Fibroblast of mammary gland (primary cell): ENCODE results near the gene ATXN7L3.

Experiments used
- DNase-seq: peaks from one replicate; pipeline ENCODE4 v3.0.0-alpha.2; 2010; ENCODE audit warnings: low read depth
- H3K4me3 ChIP-seq: 2 replicates; pipeline ENCODE4 v1.5.1; 2011; ENCODE audit warnings: low read depth, mild to moderate bottlenecking, low read length, moderate library complexity; ENCODE audit not compliant: control insufficient read depth
- TF ChIP-seq, protein P1 (sequence below): conservative IDR thresholded peaks from 2 replicates; pipeline ENCODE4 v1.5.1; 2011; ENCODE audit warnings: low read depth, low read length, inconsistent platforms; ENCODE audit not compliant: control insufficient read depth, insufficient read depth

ATXN7L3 gene

DNA sequence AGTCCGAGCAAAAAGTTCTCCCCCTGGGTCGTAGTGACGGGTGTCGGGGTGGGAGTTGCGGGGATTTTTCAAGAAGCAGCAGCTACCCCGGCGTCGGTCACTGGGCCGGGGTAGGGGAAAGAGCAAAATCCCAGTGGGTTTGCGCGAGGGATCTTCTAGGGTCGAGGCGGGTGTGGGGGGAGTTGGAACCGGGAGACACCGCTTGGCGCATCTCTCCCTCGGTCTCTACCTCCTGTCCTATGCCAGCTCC, 22.1 kb upstream of the ATXN7L3 start:
- peak overlapping the region; percentile 51 for H3K4me3 ChIP-seq
- DNase-seq: no peak
- TF ChIP-seq, protein P1, sequence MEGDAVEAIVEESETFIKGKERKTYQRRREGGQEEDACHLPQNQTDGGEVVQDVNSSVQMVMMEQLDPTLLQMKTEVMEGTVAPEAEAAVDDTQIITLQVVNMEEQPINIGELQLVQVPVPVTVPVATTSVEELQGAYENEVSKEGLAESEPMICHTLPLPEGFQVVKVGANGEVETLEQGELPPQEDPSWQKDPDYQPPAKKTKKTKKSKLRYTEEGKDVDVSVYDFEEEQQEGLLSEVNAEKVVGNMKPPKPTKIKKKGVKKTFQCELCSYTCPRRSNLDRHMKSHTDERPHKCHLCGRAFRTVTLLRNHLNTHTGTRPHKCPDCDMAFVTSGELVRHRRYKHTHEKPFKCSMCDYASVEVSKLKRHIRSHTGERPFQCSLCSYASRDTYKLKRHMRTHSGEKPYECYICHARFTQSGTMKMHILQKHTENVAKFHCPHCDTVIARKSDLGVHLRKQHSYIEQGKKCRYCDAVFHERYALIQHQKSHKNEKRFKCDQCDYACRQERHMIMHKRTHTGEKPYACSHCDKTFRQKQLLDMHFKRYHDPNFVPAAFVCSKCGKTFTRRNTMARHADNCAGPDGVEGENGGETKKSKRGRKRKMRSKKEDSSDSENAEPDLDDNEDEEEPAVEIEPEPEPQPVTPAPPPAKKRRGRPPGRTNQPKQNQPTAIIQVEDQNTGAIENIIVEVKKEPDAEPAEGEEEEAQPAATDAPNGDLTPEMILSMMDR: no peak

DNA sequence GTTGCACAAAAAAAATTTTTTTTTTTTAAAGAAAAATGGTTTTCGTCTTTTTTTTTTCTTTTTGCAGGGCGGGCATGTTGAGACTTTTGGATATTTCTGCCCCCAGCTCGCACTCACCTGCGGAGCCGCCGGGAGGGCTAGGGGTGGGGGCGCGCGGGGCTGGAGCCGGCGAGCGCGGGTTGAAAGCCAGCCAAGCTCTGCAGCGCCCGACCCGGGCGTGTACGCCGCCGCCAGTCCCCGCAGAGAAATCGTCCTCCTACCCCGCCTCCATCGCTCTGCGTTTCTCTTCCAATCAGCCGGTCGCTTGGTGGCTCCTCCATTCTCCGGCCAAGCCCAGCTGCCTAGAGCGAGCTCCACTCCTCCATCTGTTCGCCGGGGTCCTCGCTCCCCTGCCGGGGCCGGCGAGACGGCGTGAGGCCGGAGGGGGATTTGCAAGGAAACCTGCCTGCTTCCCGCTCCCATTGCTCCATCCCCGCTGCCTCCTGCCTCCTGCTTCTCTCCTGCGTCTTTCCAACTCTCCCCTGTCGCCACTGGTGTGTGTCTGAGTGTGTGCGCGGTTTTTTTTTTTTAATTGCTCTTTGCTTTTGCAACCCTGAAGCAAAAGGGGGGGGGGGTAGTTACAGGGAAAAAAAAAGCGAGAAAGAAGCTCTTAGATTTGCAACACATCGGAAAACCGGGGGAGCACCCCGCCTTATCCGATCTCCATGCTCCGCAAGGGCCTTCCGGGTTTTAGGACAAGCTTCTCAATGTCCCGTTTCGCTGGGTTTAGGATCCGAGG, 21.6 kb upstream of the ATXN7L3 start:
- peak overlapping the region; percentile 51 for H3K4me3 ChIP-seq
- TF ChIP-seq, protein P1: no peak
- peak; percentile 78 for DNase-seq

DNA sequence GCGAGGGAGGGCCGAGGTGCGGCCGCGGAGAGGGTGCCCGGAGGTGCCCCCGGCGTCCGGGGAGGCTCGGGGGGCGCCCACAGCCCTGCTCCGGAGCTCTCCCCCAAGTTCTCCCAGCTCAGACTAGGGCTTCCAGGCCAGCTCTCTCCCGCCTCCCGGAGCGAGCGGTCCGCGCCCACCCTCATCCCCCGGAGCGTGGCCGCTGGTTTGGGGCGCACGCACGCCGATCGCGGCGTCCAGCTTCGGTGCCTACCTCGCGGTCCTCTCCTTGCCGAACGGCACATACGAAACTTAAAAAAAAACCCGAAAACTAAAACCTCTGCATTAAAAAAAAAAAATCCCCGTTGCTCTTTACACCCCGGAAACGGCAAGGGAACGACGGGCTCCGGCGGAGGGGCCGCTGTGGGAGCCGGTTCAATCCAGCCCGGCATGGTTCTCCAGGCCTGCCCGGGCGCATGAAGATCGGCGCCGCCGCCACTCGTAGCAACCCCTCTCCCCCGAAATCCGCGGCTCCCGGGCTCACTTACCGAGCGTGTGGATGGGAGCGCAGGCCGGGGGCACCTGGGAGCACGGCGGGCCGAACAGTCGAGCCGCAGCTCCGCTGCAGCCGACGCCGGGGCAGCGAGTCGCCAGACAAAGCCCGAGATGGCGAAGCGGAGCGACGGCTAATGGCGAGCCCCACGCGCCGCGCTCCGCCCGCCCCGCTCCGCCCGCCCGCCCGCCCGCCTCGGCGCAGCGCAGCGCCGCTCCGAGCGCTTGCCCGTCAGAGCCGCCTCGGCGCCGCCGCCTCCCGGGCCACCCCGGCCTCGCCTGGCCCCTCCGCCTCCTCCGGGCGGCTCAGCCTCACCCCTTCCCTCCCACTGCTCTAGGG, 20.8 kb upstream of the ATXN7L3 start:
- peak; percentile 41 for DNase-seq
- TF ChIP-seq, protein P1: no peak
- peak overlapping the region; percentile 51 for H3K4me3 ChIP-seq

DNA sequence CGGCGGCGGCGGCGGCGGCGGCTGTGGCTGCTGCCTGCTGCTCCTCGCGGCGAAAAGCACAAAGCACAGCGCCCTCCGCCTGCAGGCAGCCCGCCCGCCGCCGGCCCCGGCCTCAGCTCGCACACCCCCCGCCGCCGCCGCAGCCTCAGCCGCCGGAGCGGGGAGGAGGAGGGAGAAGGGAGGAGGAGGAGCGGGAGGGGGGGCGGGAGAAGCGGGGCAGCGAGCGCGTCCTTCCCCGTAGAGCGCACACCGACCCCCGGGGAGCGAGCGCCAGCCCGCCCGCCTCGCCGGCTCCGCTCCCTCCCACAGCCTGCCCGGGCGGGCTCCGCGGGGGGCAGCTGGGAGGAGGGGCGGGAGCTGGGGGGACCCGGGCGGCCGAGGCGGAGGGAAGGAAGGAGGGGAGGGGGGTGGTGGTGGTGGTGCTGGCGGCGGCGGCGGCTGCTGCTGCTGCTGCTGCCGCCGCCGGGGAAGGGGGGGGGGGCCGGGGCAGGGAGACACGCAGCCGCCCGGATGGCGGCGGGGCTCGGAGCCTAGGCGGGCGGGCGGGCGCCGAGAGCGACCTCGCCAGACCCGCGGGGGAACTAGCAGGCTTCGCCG, 20.0 kb upstream of the ATXN7L3 start, which contains the start of gene UBTF:
Gene UBTF, minus strand, starts transcription at position 60 of the 597 bp plus-strand sequence. CDS start 1,446 bp downstream, outside the sequence.
- H3K4me3 ChIP-seq: peak within 1 kb of the TSS; percentile 51
- peak; percentile 36 for DNase-seq
- TF ChIP-seq, protein P1: no peak

DNA sequence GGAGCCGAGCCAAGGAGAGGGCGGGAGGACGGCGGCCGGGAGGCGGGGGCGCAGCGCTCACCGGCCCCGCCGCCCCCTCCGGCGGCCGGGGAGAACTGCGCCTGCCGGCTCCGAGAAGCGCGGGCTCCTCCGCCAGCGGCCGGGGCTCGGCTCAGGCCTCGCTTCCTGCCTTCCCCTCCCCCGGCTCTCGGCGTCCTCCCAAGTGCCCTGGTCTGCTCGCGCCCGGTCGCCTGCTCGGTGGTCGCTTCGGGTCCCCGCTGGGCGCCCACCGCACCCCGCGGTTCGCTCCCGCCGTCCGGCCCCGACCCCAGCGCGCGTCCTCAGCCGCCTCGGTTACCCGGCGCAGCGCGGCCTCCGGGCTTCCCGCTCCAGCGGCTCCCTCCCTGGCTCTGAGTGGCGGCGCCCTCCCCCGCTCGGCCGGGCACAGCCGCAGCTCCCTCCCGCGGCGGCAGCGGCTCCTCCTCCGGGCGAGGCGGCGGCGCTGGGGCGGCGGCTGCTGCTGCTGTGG, 19.5 kb upstream of the ATXN7L3 start:
- DNase-seq: peak; percentile 63
- TF ChIP-seq, protein P1: no peak
- H3K4me3 ChIP-seq: peak overlapping the region; percentile 48

DNA sequence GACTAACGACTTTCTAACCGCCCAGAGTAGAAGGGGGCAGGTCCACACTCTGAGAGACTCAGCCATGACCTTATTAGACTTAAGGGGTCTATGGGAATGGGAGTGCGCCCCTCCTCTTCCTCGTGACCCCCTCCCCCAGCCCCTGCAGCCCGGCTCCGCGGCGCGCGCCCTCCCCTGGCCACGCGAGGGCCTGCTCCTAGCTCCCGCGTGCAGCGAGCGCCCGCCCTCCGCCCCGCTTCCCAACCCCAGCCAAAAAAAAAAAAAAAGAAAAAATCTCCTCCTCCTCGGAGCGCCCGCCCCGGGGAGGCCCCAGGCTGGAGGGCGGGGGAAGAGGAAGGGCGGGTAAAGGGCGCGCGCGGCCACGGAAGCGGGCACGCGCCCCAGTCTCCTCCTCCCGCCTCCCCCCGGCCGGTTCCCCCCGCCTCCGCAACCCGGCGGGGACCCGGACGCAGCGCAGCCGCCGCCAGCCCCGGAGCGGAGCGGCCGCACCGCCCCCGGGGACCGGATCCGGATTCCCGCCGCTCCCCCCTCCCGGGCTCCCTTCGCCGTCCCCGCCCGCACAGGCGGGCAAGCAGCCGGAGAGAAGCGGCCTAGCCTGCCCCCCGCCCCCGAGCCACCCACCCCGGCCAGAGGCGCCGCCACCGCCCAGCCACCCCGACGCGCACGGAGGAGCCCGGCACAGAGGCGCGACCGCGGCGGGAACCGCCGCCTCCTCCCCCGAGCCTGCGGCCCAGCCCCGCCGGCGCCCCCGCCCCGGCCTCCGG, 18.8 kb upstream of the ATXN7L3 start:
- peak; percentile 84 for DNase-seq
- peak overlapping the region; percentile 66 for H3K4me3 ChIP-seq

More for the DNA sequence above, 18.8 kb upstream of the ATXN7L3 start:
- TF ChIP-seq, protein P1: no peak
